ENCODE measurements around the gene A1CF.

Gene A1CF

DNA sequence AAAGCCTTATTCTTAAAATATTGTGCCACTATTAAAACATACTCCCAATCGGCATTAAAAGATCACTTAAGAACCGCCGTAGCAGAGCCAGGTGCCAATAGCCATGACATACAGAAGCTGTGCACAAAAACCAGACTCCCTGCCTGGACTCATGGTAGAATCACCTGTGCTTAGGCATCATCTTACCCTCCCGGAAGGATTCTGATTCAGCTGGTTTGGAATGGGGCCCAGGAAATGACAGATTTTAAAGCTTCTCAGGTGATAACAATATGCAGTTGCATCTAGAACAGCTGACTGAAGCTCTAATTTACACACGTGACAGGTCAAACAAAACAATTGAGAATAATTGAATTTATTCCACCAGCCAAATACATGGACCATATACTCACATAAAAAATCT lies 10.7 kb downstream of the A1CF start:
- ChIA-PET CTCF (interaction anchor here (0.6 kb wide), 1 partner anchor 1223 kb away, joined by 4 read pairs; no protein-coding TSS in a partner anchor), POLR2A (ENCODE audit: low non-redundant PET) (no interaction called here)
- TF ChIP-seq, protein P1, sequence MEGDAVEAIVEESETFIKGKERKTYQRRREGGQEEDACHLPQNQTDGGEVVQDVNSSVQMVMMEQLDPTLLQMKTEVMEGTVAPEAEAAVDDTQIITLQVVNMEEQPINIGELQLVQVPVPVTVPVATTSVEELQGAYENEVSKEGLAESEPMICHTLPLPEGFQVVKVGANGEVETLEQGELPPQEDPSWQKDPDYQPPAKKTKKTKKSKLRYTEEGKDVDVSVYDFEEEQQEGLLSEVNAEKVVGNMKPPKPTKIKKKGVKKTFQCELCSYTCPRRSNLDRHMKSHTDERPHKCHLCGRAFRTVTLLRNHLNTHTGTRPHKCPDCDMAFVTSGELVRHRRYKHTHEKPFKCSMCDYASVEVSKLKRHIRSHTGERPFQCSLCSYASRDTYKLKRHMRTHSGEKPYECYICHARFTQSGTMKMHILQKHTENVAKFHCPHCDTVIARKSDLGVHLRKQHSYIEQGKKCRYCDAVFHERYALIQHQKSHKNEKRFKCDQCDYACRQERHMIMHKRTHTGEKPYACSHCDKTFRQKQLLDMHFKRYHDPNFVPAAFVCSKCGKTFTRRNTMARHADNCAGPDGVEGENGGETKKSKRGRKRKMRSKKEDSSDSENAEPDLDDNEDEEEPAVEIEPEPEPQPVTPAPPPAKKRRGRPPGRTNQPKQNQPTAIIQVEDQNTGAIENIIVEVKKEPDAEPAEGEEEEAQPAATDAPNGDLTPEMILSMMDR (conservative IDR thresholded peaks at IDR 0.05; ENCODE audit: low read depth) = no peak
- DNase-seq (ENCODE audit: low spot score) = peak; percentile 13
- H3K27ac ChIP-seq = no peak overlapping the region

DNA sequence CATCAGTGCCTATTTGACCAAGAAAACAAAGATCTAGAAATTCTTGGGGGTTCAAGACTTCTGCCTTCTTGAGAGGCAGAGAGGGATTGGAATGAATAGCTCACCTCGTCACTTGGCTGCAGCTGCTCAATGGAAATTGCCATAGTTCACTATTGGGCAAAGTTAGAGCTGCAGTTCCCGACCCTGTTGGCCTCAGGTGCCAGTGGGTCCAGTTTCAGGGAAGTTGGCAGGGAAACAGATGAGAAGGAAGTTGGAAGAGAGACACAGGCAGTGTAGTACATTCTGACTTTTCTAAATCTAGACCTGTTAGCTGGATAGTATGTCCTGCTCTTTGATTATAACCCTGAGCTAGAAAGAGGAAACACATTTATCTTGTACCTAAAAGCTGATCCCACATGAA lies 19.1 kb downstream of the A1CF start:
- TF ChIP-seq, protein P1 (conservative IDR thresholded peaks at IDR 0.05; ENCODE audit: low read depth) = no peak
- CTCF ChIA-PET = no interaction called here
- DNase-seq (ENCODE audit: low spot score) = no peak
- POLR2A ChIA-PET (ENCODE audit: low non-redundant PET) = no interaction called here
- no peak overlapping the region for H3K27ac ChIP-seq

DNA sequence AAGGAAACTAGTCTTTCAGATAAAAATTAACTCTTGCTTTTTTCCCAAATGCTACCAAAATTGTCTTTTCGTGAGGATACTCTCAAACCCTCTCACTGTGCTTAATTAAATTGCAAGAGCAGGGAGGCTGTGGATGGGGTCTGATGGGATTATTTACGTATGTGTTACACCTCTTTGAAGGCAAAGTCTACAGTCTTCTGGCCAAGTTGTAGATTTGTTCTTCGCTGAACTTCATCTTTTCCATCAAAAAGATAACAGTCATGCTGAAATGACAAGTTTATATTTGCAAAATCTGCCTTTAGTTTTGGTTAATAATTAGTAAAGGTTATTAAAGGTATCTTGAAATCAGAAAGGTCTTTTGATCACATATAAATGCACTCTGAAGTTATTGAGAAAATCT lies 22.7 kb downstream of the A1CF start:
- H3K27ac ChIP-seq = no peak overlapping the region
- ChIA-PET CTCF (no interaction called here), POLR2A (ENCODE audit: low non-redundant PET) (no interaction called here)
- no peak for DNase-seq (ENCODE audit: low spot score)
- TF ChIP-seq, protein P1 (conservative IDR thresholded peaks at IDR 0.05; ENCODE audit: low read depth) = no peak

DNA sequence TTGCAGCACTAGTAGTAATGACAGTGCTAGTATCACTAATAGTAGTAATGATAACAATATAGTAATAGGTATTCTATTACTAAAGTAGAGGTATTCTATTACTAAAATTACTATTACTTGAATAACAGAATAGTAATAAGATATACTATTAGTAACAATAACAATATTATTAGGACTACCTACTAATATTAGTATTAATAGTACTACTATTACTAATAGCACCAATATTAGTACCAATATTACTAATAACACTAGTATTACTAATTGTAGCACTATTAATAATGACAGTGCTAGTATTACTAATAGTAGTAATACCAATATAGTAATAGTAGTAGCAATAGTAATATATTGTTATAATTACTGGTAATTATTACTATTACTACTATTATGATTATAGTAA lies 24.1 kb downstream of the A1CF start:
- ChIA-PET CTCF (no interaction called here), POLR2A (ENCODE audit: low non-redundant PET) (no interaction called here)
- no peak overlapping the region for H3K27ac ChIP-seq
- no peak for DNase-seq (ENCODE audit: low spot score)
- TF ChIP-seq, protein P1 (conservative IDR thresholded peaks at IDR 0.05; ENCODE audit: low read depth) = no peak

DNA sequence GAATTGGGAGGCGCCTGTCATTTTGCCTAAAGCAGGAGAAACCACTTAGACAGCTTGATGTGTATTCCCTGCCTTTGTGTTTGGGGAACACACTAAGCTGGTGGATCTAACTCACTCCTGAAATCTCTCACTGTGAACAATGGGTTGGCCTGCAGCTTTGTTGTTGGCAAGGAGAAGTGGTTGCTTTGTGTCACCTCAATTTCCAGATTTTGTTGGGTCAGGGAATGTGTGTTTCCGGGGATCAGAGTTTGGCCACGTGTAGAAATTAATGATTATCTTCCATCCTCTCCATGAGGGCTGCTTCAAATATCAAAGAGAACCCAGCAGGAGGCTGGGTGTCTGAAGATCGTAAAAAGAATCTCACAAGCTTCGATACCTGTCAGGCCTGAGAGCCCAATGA lies 27.8 kb downstream of the A1CF start:
- ChIA-PET CTCF (no interaction called here), POLR2A (ENCODE audit: low non-redundant PET) (no interaction called here)
- H3K27ac ChIP-seq = no peak overlapping the region
- TF ChIP-seq, protein P1 (conservative IDR thresholded peaks at IDR 0.05; ENCODE audit: low read depth) = no peak
- DNase-seq (ENCODE audit: low spot score) = no peak

DNA sequence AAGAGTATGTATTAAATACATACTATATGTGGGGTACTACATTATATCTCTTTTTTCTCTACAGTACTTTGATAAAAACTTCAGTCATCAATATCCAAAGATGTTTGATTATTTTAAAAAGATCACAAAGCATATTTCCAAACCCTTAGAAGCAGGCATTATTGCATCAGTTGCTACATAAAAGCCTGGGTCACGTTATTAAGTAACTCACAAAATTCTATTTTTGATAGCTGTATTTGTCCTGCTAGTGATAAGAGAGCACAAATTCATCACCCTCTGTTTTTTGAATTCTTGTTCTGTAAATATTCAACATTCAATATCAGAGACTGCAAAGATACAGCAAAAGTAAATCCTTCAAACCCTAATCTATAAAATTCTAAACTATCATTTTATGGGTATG lies 30.0 kb downstream of the A1CF start:
- CTCF ChIA-PET = no interaction called here

More for the DNA sequence above, 30.0 kb downstream of the A1CF start:
- DNase-seq (ENCODE audit: low spot score) = no peak
- TF ChIP-seq, protein P1 (conservative IDR thresholded peaks at IDR 0.05; ENCODE audit: low read depth) = no peak
- POLR2A ChIA-PET (ENCODE audit: low non-redundant PET) = no interaction called here
- no peak overlapping the region for H3K27ac ChIP-seq
